NCI-H187 (cell line): ENCODE data around the gene GFPT2.

ENCODE experiments used
- DNase-seq, 2 experiments: peaks; one replicate each; lab custom pipeline; 2025; lab: John Stamatoyannopoulos, UW

GFPT2 gene

DNA sequence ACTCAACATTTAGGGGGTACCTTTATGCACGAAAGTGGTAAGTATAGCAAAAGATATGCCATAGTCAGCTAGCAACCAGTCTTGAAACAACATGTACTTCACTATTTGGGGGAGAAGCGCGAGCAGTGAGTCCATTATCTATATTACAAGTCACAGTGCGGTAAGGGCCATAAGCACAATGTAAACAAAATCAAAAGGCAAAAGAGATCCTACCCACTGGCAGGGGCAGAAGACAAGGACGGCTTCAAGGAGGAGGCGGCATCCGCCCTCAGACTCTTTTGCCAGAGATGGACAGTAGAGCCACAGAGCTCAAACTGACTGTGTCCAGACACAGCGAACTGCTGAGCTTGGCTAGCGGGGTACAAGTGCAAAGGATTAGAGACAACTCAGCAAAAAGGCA, 70.9 kb downstream of the GFPT2 start:
- no peak for DNase-seq

DNA sequence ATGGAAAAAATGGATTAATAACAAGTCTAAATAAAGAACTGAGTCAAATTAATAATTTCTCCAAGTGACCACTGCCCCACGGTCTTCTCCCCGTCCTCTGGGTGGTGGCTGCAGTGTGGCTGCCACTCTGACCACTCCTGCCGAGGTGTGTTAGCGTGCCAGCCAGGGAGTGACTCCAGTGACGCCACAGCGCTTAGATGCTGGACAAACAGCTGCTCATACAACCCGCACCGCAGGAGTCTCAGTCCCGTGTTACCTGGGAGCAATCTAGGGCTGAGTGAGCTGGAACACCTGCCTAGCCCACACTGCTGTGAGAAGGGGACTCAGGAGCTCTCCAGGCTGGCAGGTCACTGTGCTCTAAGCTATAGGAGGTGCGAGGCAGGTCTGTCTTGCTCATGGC, 71.4 kb downstream of the GFPT2 start:
- peak; percentile 14 to 54 for DNase-seq

DNA sequence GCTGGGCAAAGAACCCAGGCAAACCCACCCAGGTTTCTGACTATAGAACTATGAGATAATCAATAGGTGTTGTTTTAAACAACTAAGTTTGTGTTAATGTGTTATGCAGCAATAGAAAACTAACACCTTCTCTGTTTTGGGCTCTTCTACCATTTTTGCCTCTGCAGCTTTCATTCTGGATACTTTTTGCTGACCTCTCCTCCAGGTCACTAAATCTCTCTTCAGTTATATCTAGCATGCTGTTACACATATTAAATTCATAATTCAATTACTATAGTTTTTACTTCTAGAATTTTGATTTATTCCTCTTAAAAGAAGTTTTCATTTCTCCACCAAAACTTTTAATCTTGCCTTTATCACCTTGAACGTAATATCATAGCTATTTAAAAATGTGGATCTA, 78.4 kb downstream of the GFPT2 start:
- no peak for DNase-seq

DNA sequence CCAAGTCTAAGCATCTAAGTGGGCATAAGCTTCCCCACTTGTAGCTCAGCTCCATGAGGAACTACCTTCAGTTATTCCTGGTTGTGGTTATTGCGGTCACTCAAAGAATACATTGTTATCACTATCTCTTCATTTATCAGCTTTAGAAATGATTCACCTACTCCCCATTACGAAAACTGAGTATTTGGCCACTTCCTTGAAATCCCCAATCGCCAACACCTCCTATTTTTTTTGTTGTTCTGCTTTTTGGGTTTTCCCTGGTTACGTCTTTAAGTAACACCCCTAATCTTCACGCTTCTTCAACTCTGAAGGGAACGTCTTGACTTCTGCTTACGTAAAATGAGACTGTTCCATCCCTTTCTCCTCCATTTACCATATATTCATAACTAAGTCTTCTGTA, 81.9 kb downstream of the GFPT2 start:
- no peak for DNase-seq

DNA sequence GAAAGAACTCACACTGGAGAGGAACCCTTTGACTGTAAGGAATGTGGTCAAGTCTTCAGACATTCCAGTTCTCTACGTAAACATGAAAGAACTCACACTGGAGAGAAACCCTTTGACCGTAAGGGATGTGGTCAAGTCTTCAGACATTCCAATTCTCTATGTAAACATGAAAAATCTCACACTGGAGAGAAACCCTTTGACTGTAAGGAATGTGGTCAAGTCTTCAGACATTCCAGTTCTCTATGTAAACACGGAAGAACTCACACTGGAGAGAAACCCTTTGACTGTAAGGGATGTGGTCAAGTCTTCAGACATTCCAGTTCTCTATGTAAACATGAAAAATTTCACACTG, 93.9 kb downstream of the GFPT2 start:
- DNase-seq = no peak

DNA sequence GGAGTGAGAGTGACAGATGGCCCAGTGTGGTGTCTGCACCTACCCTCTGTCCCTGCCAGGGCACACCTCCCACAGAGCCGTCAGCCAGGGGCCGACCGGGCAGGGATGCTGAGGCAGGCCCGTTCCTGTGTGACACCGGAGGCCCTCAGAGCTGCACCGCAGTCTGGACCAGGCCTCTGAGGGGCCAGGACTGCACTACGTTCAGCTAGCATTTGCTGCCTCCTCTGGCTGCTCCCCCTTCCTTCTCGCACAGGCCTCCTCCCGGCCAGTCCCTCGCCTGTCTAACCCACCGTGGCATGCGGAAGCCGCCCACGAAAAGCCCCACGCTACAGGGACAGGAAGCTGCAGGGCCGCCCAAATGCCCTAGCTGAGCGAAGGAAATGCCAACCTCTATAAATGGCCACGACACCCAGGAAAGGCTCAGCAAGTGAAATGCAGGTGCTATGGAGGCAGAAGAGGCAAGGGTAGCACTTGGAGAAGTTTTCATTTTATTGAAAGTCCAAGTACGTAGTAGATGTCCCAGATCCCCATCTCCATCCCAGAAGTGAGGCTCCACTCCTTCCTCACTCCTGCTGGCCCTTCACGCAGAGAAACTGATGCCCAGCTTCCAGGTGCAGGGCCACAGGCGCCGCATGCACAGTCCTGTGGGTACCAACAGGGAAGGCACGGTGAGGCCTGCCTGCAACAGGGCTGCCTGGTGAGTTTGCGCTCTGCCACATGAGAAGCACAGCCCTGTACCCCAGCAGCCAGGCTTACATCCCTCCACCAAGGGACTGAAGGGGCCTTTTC, 99.9 kb downstream of the GFPT2 start:
- DNase-seq = no peak

DNA sequence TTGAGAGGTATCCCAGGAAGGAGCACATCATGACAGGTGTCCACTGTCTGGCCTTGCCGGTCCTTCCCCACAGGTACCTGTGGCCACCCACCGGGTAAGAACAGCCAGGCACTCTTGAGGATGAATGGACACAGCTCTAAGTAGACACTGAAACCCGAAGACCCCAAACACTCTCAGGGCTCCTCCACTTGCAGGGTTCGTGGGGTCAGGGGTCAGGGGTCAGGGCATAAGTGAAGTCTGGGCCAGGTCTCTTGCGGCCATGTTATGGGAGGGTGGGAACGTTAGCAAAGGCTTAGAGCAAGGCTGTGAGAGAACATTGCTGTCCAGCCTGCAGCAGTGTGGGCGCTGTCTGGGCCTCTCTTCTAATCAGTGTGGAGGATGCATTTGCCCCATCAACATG, 101.2 kb downstream of the GFPT2 start:
- no peak for DNase-seq

DNA sequence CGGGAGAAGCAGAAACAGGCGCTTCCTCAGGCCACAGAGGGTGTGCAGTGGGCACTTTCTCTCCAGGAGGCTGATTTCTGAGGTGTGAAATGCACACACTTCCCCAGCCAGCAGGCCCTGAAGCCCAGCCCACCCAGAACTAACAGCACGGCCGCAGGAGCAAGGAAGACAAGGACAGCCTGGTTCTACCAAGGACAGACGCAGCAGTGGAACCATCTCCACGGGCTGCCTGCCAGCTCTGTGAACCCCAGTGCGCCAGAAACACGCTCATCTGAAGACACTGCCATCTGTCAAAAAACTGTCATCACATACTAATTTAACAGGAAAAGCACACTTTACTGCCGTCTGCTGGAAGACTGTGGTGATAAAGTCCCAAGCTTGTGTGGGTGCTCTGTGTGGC, 102.0 kb downstream of the GFPT2 start:
- no peak for DNase-seq
